Measurements from ENCODE around the gene RP2. TPM values are rescaled to one million over a fixed set of nuclear protein-coding genes. Genes with fewer than 3 reads are reported as not detected.

Gene RP2
- total RNA-seq, 1 donor from 2014 or later, result 3.3 TPM

- no peak for TF ChIP-seq CTCF (IDR thresholded peaks at IDR 0.05; ENCODE audit: borderline replicate concordance)
- H3K9me3 ChIP-seq (replicated peaks), result peaks cover 6% of the 10 kb centered on the region
- no peak overlapping the region for H3K4me3 ChIP-seq
- intact Hi-C loops (cut with micrococcal nuclease), result loop anchor here (10.0 kb wide), 1 partner anchor 46 kb away; no protein-coding TSS in a partner anchor
- no peak for DNase-seq
- peaks cover 20% of the 10 kb centered on the region for H3K4me1 ChIP-seq
- H3K27me3 ChIP-seq (ENCODE audit: low read depth), result no peaks in the 10 kb centered on the region
- H3K27ac ChIP-seq (replicated peaks), result no peak overlapping the region
- no peaks in the 10 kb centered on the region for H3K36me3 ChIP-seq
Observed at GRCh38 chrX:46918434-46918833, 81.6 kb downstream of the RP2 start.

- H3K36me3 ChIP-seq, result no peaks in the 10 kb centered on the region
- peaks cover 6% of the 10 kb centered on the region for H3K9me3 ChIP-seq (replicated peaks)
- no peak for TF ChIP-seq CTCF (IDR thresholded peaks at IDR 0.05; ENCODE audit: borderline replicate concordance)
- H3K4me3 ChIP-seq, result no peak overlapping the region
- intact Hi-C loops (cut with micrococcal nuclease), result no loop called here
- H3K27me3 ChIP-seq (ENCODE audit: low read depth), result no peaks in the 10 kb centered on the region
- H3K27ac ChIP-seq (replicated peaks), result no peak overlapping the region
- H3K4me1 ChIP-seq, result peaks cover 2% of the 10 kb centered on the region
- no peak for DNase-seq
Observed at GRCh38 chrX:46920235-46920634, 83.4 kb downstream of the RP2 start.

DNA sequence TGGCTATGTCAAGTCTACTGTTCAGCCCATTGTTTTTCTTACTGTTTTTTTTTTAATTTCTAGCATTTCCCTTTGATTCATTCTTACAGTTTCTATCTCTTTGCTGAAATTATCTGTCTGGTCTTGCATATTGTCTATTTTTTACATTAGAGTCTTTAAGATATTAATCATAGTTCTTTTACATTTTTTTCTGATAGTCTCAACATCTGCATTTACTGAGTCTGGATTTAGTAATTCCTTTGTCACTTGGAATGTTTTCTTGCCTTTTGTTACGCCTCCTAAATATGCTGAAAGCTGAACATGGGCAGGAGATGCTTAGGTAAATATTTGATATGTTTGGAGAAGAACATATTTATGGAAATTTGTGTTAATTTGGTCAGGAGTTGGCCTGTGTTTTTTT lies 85.8 kb downstream of the RP2 start:
- no peaks in the 10 kb centered on the region for H3K4me1 ChIP-seq
- no peaks in the 10 kb centered on the region for H3K36me3 ChIP-seq
- TF ChIP-seq CTCF (IDR thresholded peaks at IDR 0.05; ENCODE audit: borderline replicate concordance), result no peak
- H3K9me3 ChIP-seq (replicated peaks), result peaks cover 6% of the 10 kb centered on the region
- no peak for DNase-seq
- intact Hi-C loops (cut with micrococcal nuclease), result no loop called here
- H3K27me3 ChIP-seq (ENCODE audit: low read depth), result no peaks in the 10 kb centered on the region
- H3K4me3 ChIP-seq, result no peak overlapping the region
- H3K27ac ChIP-seq (replicated peaks), result no peak overlapping the region

- H3K27me3 ChIP-seq (ENCODE audit: low read depth), result no peaks in the 10 kb centered on the region
- TF ChIP-seq CTCF (IDR thresholded peaks at IDR 0.05; ENCODE audit: borderline replicate concordance), result no peak
- H3K4me3 ChIP-seq, result no peak overlapping the region
- no peaks in the 10 kb centered on the region for H3K36me3 ChIP-seq
- no peak for DNase-seq
- no peaks in the 10 kb centered on the region for H3K4me1 ChIP-seq
- intact Hi-C loops (cut with micrococcal nuclease), result no loop called here
- no peak overlapping the region for H3K27ac ChIP-seq (replicated peaks)
- H3K9me3 ChIP-seq (replicated peaks), result no peaks in the 10 kb centered on the region
Observed at GRCh38 chrX:46927718-46928117, 90.9 kb downstream of the RP2 start.

DNA sequence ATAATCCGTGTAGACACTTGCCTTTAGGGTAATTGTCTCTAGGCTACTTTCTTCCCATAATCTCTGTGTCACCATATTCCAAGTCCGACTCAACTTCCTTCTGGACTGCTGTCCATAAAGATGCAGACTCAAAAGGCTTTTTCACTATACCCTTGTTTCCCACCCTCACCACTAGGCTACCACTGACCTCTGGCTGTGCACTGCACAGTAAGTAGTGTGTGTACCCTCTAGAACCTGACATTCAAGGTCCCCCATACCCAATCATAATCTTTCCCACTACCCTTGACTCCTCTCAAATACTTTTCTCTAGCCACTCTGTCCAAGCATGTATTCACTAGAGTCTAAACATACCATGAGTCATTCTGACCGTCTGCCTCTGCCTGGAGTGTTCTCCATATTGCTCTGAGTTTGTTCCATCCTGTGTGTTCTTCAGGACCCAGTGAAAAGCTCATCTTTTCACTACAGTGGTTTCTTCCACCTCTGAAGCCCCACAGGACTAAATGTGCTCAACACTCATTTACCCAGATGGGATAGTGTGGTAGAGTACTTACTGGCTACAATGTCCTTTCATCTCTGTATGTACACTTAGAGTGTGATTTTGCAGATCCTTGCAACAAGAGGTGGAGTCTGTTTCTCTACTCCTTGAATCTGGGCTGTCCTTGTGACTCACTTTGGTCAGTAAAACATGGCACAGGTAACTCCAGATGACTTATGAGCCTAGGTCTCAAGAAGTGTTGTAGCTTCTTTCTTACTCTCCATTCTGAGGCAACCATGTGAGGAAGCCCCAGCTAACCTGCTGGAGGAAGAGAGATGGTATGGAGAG lies 92.8 kb downstream of the RP2 start:
- TF ChIP-seq CTCF (IDR thresholded peaks at IDR 0.05; ENCODE audit: borderline replicate concordance), result no peak
- no peak for DNase-seq
- Histone ChIP-seq H3K36me3 (no peaks in the 10 kb centered on the region), H3K27ac (replicated peaks) (no peak overlapping the region), H3K4me1 (no peaks in the 10 kb centered on the region), H3K27me3 (ENCODE audit: low read depth) (no peaks in the 10 kb centered on the region), H3K4me3 (no peak overlapping the region), H3K9me3 (replicated peaks) (no peaks in the 10 kb centered on the region)
- intact Hi-C loops (cut with micrococcal nuclease), result no loop called here

Other genes starting within 250 kb of the RP2 start
- 1.9 TPM for gene SLC9A7, start 77.9 kb upstream of the RP2 start, total RNA-seq
- 6.3 TPM for gene JADE3, start 75.4 kb downstream of the RP2 start, total RNA-seq
- 18.8 TPM for gene RGN, start 241.4 kb downstream of the RP2 start, total RNA-seq

Data from left ventricle myocardium inferior (tissue), 1 donor.